AG09319 (cell line): Measurements from ENCODE around the gene DERL3.
"Not testable (repeated sequence)": the region's sequence is repeated elsewhere in the genome, so short reads cannot be mapped to it uniquely, and the experiment has no call there.

Source experiments
- DNase-seq: peaks from one replicate; pipeline ENCODE4 v3.0.0-alpha.2; 2010; ENCODE audit warnings: low read depth; ENCODE audit errors: extremely low read depth
- CTCF ChIP-seq: IDR thresholded peaks from 2 replicates; pipeline ENCODE4 v1.5.1; 2011; ENCODE audit warnings: low read depth, mild to moderate bottlenecking, inconsistent platforms, low read length, moderate library complexity

The DERL3 gene

DNA sequence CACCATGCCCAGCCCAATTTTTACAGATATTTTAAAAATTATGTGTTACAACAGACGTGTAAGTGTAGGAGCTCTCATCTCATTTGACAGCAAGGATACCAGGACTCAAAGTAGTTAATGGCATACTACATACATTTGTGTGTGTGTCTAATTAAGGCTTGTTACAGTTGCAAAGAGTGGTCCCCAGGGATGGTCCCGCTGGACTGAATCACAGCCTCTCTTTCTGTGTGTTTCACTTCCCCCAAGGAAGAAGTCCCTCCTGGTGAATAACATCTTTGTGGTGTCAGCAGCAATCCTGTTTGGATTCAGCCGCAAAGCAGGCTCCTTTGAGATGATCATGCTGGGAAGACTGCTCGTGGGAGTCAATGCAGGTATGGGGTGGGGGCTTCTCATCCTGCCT, 36.1 kb upstream of the DERL3 start:
- no peak for TF ChIP-seq CTCF
- DNase-seq: no peak

DNA sequence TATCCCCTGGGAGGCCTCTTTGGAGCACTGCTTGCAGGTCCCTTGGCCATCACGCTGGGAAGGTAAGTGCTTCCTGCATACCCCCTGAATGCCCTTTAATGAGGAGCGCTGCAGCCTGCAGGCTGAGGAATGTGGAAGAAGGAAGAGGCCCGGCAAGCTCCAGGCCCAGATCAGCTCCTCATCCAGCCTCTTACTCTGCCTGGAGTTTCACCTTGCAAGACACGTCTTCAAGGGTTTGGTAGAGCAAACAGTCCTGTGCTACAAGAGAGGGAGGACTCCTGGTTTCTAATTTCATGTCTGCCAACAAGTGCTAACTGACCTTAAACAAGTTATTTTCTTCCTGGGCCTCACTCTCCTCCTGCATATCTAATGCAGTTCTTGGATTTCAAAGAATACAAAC, 29.8 kb upstream of the DERL3 start:
- DNase-seq: no peak
- TF ChIP-seq CTCF: no peak

DNA sequence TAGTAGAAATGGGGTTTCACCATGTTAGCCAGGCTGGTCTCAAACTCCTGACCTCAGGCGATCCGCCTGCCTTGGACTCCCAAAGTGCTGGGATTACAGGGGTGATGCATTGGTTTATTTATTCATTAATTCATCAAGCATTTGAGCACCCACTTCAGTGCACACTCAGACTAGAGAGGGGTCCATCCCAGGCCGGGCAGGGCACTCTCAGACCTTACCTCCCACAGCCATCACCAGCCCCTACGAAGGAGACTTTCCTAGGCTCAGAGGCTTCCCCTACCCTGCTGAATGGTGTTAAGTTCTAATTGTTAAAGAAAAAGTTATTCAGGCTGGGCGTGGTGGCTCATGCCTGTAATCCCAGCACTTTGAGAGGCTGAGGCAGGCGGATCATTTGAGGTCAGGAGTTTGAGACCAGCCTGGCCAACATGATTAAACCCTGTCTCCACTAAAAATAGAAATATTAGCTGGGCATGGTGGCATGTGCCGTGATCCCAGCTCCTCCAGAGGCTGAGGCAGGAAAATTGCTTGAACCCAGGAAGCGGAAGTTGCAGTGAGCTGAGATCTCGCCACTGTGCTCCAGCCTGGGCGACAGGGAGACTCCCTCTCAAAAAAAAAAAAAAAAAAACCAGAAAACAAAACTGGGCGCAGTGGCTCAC, 25.8 kb upstream of the DERL3 start:
- DNase-seq: not testable (repeated sequence)

- peak; percentile 59 for TF ChIP-seq CTCF
- no peak for DNase-seq
Measured at GRCh38 chr22:23862103-23862502, 23.3 kb upstream of the DERL3 start.

DNA sequence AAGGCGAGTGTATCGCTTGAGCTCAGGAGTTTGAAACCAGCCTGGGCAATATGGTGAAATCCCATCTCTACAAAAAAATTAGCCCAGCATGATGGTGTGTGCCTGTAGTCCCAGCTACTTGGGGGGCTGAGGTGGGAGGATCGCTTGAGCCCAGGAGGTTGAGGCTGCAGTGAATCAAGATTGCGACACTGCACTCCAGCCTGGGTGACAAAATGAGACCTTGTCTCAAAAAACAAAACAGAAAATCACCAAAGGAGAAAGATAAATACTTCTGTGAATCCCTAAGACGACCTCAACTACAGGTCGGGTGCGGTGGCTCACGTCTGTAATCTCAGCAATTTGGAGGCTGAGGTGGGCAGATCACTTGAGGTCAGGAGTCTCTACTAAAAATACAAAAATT, 21.4 kb upstream of the DERL3 start:
- DNase-seq: not testable (repeated sequence)

DNA sequence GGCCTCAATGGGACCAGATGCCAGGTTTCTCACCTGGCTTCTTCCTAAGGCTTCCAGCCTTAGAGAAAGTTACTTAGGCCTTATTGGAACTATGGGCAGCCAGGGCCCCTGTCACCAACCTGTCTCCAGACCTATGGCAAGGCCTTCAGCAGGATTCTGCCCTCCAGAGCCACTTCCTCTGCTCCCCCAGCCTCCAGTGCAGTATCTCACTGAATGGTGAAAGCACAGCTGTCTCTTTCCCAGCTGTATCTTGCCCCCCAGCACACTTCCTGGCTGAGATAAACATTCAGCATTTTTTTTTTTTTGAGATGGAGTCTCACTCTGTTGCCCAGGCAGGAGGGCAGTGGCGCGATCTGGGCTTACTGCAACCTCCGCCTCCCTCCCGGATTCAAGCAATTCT, 20.4 kb upstream of the DERL3 start:
- DNase-seq: no peak
- TF ChIP-seq CTCF: no peak

GRCh38 chr22:23858484-23858815, 19.6 kb upstream of the DERL3 start:
- no peak for TF ChIP-seq CTCF
- DNase-seq: no peak

- TF ChIP-seq CTCF: peak; percentile 20
Measured at GRCh38 chr22:23857606-23858483, 19.0 kb upstream of the DERL3 start, which contains the start of gene SLC2A11. SLC2A11 (plus strand) TSS chr22:23857875; CDS start chr22:23858000, 125 bp downstream.

More at GRCh38 chr22:23857606-23858483, 19.0 kb upstream of the DERL3 start, which contains the start of gene SLC2A11:
- peak; percentile 89 for DNase-seq
